Forelimb muscle (tissue), 1 donor: Measurements from ENCODE around the gene CPNE5. TPM values are rescaled to one million over a fixed set of nuclear protein-coding genes. Genes with fewer than 3 reads are reported as not detected.

ENCODE experiments used
- DNase-seq: peaks from one replicate; pipeline ENCODE4 v3.0.0-alpha.2; 2013; ENCODE audit warnings: low read depth
- polyA plus RNA-seq: library from polyadenylated mRNA; unstranded; fragments of 120-200 nt; gene quantifications from one replicate; pipeline ENCODE4 v1.2.1, GENCODE V29; 2013; ENCODE audit not compliant: insufficient read length

CPNE5 gene
- polyA plus RNA-seq, result 17.6 TPM

DNA sequence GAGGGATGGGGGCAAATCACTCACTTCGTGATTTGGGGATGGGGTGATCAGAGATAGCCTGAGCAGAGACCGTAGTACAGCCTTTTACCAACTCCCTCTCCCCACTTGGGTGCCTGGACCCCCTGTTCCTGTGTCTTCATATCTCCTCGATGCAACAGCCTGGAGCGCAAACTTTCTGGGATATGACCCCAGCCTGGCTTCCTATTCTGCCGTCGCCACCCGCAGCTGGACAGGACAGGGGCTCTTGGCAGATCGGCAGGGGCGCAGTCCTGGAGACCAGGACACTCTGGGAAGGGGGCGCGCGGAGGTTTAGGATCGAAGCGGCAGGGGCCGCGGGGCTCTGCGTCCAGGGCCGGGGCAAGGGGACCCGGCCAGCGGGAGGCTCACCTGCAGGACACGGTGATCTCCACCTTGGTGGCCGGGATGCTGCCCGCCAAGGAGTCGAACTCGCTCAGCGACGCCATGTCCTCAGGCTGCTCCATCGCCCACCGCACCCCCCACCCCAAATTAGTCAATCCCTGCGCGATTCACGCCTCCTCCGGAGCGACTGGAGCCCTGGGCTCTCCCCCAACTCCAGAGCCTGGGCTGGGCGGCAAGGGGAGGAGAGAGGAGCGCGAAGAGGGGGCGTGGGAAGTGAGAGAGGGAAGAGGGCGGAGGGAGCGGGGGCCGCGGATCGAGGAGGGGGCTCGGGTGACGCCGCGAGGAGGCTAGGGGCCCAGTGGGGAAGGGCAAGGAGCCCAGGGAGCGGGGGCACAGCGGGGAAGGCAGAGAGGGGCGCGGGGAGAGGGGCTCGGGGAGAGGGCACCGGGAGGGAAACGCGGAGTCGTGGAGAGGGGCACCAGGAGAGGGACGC, at the start of gene CPNE5:
Gene CPNE5 (minus strand): TSS at position 549 of the 853 bp plus-strand sequence. CDS start 67 bp downstream, at position 482.
- no peak for DNase-seq

DNA sequence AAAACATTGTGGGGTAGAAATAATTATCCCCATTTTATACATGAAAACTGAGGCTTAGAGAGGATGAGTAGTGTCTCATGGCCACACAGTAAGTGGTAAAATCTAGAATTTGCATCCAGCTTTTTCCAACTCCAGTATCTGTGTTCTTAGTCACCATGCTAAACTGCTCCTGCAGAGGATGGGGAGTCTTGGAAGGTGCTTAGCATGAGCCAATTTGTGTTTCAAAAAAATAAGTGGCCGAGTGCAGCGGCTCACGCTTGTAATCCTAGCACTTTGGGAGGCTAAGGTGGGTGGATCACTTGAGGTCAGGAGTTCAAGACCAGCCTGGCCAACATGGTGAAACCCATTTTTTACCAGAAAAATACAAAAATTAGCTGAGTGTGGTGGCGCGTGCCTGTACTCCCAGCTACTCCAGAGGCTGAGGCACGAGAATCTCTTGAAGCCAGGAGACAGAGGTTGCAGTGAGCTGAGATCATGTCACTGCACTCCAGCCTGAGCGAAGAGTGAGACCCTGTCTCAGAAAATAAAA, 48.9 kb upstream of the CPNE5 start:
- DNase-seq, result no peak

DNA sequence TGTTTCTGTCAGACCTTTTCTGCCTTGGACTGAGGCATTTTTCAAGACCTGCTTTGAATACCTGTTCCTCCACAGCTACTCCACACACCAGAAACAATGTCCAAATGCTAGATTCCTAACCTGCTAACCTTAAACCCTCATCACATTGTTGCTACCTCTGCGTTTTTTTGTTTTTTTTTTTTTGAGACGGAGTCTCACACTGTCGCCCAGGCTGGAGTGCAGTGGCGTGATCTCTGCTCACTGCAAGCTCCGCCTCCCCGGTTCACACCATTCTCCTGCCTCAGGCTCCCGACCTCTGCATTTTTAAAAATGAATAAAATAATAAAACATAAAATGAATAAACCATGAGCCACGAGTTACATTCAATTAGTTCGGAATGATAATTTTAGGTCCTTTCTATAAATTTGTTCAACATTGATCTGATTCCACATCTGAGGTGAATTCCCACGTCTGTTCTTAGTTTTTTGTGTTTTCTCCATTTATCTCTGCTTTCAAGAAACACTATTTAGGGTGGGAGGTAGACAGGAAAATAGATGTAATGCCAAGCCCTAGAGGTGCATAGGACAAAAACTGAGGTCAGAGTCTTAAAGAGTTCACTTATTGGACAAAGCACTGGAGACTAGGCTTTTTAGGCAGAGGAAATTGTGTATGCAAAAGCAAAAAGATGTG, 47.8 kb upstream of the CPNE5 start:
- DNase-seq, result no peak

DNA sequence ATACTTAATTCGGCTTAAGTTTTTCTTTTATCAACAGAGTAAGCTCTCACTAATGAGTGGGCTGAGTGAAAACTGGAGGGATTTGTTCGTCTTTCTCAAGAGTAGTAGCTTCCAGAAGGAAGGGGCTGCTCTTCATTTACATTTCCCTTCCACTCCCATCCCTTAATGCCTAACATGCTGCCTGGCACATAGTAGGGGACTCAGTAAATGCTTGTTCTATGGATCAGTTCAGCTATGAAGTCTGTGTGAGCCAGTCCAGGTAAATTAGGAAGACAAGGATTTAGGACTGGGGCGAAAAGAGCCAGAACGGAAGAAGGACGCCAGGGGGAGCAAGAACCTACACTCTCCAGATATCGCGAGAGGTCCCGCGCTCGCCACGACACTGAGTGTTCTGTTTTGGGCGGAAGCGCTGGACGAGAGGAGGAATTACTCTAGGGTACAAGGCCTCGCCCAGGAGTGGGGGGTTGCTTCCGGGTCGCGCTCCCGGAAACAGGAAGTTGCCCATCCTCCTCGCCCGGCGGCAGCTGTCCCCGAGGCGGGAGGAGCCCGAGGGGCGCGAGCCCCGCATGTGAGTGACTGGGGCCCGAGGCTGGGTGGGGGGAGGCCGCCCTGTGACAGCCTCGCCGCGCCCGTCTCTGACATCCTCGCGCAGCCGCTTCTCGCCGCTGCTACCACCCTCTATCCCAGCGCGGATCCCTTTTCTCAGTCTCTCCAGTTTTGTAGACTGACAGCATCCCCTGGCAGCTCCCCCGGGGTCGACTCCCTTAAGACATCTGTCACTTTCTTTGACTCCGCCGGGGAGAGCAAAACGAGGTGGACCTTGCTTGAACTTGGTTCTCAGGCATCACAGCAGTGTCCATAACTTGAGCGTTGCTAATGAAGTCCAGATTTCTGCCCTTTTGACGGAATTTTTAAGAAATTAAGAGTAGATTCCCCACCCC, 46.5 kb upstream of the CPNE5 start, which contains the start of gene C6orf89:
Gene C6orf89 (plus strand): TSS at position 492 of the 941 bp plus-strand sequence. CDS start 13,493 bp downstream, outside the sequence.
- DNase-seq, result peak; percentile 93

DNA sequence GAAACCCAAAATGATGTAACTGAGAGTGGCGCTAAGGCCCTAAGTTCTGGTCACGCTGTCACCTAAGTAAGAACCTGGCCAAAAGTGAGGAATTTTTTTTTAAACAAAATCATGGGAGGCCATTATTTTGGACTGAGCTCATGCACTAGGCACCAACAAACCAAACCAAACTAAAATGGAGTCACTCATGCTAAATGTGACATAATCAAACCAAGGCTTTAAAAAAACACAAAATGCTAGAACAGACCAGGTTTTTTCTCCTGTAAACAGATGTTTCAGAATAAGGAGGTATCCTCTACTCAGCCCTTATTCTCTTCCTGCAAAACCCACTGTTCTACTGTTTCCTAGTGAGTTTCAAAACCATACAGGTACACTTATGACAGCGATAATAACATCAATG, 45.4 kb upstream of the CPNE5 start:
- no peak for DNase-seq

DNA sequence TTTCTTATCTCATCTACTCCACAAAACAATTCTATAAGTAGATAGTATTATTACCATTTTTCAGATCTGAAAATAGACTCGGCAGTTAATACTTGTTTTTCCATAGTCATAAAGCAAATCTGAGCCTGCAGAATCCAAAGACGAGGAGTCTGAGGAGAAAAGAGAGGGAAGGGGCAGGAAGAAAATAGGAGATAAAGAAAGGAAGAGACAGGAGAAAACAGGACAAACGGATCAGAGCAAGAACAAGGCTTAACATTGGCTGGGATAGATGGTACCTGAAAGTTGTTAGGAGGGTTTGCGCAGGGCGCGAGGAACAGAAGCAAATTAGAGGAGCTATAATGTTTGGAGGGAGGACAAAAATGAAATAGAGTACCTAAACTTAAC, 36.0 kb upstream of the CPNE5 start:
- no peak for DNase-seq

DNA sequence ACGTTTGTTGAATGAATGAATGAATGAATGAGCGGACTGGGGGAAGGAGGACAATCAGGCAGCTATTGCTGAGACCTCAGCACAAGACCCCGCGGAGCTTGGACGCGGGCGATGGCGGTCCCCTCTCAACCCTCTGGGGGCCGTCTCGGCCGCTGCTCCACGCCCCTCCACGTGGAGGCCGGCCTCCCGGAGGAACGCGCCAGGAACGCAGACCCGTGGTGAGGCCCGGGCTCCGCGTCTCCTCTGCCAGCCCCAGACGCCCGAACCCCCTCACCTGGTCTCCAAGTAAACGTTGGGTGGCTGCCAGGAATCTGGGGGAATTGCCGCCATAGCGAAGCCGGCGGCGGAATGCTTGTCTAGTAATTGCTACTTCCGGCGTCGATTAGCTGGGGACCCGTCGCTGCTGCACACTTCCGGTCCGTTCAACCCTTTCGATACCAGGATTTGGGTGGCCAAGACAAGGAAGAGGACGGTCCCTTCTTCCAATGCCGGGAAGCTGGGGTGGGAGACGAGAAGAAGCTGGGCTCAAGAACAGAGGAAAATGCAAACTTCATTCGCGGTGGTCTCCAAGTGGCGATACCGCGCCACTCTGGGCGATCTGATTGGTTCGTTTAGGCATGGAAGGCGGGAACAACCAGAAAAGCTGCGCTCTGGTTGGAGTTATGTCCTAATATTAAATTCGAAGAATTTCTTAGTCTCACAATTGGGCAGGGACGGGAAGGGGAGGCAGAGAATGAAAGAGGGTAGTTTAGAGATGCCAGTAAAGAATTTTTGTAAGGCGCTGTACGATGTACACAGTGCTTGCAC, 35.4 kb upstream of the CPNE5 start, which contains the start of gene PPIL1:
Gene PPIL1 (minus strand): TSS at position 361 of the 807 bp plus-strand sequence. CDS start 31 bp downstream, at position 330.
- peak; percentile 81 for DNase-seq

DNA sequence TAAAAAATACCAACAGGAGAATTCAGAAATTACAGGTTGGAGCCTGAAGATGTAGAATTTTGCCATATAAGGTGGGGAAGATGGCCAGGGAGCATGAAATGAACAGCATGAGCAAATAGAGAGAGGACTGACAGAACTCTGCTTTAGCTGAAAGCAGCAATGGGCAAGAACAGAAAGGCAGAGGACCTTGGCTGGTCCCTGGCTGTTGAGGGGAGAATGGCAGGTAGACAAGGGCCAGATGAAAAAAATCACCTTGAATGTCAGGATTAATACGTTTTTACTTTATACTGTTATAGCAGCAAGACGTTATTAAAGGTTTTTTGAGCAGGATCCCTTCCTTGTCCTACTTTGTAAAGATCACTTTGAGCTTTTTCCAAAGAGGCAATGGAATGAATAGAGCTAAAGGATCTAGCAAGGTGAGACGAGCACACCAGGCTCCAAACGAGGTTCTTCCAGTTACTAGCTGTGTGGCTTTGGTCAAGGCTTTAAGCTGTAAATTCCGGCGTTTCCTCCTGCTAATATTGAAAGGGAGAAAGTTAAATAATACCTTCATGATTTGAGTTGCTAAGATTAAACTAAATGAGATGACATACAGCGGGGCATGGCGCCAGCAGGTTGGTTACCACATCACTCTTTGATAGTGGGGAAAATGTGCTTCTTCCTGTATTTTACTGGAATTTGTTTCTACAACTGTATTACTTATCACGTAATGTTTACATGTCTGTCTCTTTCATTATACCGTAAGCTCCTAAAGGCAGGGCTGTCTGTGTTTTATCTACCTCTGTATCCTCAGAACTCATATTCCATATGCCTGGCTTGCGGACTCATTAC, 34.6 kb upstream of the CPNE5 start:
- DNase-seq, result no peak

DNA sequence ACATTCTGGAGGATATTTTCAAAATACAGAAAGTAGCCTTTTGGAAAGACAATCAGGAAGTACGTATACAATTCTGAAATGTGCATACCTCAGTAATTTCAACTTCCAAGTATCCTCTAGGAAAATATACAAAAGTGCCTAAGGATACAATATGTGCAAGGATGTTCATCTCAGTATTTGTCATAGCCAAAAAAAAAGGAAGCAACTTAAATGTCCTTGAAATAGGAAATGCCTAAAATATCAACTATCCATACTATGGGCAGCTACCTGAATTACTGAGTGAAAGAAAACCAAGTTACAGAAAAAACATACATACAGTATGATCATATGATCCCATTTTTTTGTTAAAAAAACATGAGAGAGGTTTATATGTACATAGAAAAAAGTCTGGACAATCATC, 33.9 kb upstream of the CPNE5 start:
- DNase-seq, result no peak

DNA sequence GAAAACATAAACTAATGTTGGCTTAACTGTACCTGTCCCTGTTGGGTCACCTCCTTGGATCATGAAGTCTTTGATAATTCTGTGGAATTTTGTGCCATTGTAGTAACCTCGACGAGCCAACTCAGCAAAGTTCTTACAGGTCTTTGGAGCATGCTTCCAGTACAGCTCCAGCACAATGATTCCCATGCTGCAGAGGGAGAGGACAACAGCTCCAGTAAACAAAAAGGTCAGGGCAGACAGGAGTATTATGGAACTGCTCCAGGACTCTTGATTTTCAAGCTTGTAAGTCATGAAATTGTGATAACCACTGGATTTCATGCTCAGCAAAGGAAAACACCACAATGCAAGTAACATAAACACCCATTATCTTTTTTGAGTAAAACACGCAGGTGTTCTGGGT, 32.4 kb upstream of the CPNE5 start:
- DNase-seq, result no peak

DNA sequence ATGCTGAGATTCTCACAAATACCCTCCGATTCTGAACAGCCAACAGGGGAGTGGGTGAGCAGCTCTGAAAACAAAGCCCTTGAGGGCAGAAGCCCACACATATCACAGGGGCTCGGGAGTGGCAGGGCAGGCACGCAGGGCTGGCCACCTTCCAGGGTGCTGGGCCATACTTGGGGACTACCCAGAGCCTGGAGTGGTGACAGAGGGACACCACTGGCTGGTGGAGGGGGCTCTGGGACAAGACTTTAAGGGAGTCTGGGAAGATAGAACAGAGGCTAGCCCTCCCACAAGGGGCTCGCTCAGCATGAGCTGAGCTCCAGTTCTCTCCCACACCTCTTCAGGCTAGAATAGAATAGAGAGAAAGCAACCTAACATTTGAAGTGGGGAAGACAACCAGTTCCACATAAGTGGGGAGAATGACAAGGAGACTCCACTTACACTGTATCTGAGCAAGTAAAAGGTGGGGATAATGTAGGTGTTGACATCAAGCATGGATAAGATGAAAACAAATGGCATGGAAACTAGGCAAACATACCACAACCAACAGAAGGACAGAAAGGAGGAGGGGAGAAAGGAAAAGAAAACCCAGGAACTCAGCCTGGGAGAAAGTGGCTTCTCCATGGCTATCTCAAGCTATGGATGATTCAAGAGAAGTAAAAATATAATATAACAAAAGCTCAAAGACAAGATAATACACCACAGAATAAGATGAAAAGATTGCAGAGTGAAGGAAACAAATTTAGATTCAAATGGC, 28.4 kb upstream of the CPNE5 start:
- no peak for DNase-seq

DNA sequence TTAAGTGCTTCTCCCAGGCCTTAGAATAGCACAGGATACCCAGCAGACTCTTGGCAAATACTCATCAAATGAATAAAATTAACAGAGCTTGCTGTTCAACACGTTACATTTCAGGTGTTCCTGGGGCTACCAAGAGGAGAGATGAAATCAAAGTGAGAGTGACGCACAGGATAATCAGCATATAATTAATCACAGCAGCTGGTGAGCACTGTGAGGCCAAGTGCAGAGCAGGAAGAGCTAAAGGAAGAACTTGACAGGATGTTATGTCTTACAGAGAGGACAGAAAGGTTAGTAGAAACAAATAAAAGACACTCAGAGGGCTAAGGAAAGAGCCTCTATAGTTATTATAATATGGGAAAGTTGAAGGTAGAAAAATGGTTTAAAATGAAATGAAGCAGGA, 26.6 kb upstream of the CPNE5 start:
- DNase-seq, result no peak

DNA sequence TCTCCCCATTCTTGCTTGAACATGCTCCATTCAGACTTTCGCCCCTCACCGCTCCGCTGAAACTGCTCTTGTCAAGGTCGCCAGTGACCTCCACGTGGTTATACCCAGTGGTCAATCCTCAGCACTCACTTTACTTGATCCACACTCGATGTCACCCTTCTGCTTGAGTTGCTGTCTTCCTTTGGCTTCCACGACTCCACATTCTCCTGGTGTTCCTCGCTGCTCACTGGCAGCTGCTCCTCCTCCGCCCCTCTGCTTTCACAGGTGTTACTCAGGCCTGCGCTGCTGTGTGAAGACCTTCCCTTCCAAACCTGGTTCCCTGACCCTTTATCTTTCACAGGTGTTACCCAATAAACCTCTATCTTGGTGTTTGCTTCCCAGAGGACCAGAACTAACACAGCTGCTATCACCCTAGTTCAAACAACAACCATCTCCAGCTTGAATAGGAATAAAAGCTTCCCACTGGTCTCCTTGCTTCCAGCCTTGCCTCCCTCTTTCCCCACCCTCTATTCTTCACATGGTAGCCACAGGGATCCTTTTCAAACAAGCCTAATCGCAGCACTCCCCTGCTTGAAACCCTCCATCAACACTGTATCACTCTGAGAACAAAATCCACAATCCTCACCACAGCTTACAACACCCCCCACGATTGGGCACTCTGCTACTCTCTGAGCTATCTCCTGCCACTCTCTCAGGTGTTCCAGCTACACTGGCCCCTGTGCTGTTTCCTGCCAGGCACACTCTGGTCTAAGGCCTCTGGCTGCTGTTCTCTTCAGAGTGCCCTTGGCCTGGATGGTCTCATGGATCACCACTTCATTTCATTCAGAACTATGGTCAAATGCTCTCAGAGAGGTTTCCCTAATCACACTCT, 24.7 kb upstream of the CPNE5 start:
- no peak for DNase-seq

DNA sequence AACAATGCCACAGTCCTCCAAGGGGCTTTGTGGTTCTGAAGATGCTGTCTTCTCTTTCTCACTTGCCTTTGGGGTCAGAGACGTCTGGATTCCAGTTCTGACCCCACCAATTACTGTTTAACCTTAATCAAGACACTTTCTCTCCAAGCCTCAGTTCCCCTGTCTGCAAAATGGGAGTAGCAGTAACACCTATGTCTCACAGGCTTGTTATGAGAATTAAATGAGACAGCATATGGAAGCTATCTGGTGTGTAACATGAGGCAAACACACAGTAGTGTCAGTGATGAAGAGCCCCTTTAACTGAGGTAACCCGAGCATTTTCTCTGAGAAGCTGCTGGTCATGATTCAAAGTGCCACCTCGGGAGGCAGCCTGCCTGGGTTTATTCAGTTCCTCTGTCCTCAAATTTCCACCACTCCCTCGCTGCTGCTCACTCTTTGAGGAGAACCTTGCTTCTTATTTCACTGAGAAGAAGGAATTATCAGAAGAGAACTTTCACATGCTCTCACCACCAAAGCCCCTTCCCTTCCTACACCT, 23.7 kb upstream of the CPNE5 start:
- no peak for DNase-seq

DNA sequence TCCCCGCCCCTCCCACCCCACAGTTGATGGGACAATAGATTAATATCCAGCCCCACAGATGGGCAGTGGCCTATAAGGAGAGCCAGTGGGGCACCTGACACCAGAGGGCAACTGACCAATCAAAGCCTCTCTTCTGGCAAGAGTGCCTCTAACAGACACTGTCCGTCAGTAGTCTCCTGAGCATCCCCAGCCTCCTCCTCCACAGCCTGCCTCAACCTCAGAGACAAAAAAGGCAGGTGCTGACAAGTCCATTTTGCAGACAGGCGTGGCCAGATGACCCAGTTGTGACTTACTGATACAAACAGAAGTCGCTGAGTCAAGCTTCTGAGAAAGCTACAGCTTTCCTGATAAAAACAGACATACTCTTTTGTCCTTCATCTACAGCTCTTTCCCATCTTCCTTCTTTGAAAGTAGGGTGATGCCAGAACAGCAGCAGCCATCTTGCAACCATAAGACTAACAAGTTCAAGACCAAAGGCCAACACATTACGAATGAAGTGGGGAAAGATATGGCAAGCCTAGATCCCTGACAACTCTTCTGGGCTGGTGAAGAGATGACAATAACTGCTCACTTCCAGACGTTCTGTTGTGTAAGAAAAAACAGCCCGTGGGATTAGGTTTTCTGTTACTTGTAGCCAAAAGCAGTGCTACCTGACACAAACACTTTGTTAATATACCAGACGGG, 23.1 kb upstream of the CPNE5 start:
- no peak for DNase-seq

DNA sequence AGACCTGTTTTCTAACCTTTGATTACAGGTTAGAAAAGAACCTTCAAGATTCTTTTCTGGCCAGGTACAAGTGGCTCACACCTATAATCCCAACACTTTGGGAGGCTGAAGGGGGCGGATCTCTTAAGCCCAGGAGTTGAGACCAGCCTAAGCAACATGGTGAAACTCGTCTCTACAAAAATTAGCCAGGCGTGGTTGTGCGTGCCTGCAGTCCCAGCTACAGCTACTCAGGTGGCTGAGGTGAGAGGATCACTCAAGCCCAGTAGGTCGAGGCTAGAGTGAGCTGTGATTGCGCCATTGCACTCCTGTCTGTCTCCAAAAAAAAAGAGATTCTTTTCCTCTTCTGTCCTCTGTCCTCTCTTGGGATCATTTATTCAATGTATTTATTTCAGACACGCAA, 20.9 kb upstream of the CPNE5 start:
- DNase-seq, result no peak

DNA sequence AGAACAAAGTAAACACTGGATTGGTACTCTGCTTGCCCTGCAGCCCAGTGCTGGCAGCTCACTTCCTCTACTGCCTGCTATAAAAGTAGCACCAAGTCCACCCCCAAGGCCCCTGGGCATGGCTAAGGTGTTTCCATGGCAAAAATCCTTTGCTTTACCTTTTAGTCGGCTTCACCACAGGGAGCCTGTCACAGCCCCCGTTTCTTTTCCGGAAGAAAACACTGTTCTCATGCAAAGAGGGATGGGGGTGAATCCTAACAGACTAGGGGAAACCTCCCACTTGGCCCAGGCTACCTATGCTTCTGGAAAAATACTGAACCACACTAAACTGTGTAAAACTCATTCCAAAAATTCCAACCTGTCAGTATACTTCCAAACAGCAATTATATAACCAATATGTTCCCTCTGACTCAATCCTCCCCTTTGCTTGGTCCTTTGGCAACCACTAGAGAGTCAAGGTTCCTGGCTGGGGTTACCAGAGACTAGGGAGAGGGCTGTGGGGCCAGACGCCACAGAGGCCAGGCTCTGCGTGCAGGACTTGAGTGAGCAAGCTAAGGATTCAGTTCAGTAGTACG, 19.2 kb upstream of the CPNE5 start:
- DNase-seq, result no peak
